Activated T-helper 1 cell treated with Interleukin-2 at 50 U/mL for 16 hours (primary cell): ENCODE data around the gene HOXA6.

Experiments used
- DNase-seq: peaks from one replicate; pipeline ENCODE4 v3.0.0-alpha.2; 2020; ENCODE audit warnings: low read depth

Gene HOXA6

GRCh38 chr7:27149842-27150567 is 2.4 kb upstream of the HOXA6 start:
- no peak for DNase-seq

DNA sequence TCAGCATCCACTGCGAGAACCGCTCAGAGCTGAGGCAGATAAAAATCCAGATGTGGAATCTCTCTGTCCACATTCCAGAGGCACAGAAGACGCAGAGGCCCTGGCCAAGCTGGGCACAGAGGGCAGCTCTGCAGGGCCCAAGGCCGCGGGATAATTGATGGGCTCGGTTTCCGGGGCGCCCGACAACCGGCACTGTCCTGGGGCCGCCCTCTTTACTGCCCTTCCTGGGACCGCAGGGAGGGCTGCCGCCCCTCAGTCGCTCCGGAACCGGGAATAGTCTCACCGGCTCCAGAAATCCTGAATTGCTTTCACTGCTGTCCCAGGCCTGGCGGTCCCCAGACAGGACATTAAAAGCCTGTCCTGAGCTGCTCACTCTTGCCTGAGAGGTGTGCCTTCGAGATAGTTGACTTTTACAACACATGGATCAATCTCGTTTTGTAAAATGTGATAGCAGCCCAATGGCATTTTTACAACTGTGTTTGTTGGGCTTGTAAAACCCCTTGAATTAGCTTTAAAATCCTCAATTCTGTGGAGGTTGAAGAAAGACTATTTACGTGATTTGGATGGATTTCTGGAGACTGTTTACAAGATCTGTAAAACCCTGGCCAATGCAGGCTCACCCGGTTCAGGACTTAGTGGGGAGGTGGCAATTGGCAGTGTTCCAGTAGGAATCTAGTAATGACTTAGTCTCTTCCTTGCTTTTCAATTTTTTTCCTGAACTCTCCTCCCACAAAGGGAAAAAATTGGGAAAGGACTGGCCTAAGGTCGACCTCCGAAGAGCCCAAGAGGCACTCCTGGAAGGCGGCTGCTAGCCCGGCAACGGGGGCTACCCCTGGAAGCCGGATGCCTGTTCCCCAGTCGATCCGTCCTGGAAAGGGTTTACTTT is 1.4 kb upstream of the HOXA6 start:
- DNase-seq, result no peak

- no peak for DNase-seq
These were observed 619 bp upstream of the HOXA6 start for GRCh38 chr7:27148031-27148755.

DNA sequence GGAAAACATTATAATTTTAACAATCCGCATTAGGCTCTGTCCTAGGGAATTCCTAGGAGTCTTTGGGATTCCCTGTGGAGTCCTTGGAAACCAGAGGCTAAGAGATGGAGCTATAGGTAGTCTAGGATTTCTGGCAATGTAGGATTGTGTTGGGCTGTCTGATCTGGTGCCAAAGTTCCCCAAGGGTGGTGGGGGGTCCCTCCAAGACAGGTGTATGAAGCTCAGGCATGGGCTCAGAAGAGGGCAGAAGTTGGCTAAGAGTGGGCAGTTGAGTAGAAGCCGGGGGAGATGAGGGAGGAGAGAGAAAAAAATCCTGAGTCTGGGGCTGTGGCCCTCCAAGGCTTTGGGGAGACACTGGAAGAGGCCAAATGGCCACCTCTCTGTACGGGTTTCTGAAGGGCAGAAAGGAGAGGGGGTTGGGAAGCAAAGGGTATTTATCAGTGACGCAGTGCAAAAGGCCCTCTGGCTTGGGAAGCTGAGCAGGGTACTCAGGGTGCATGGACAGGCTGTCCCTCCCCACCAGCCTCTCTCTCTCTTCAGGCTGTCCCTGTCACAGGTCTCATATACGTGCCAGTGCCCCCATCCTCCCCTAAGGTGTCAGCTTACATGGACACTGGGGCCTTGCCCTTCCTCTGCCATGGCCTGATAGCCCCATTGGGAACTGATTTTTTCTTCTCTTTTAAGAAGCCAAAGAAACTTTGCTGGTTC is 929 bp downstream of the HOXA6 start:
- DNase-seq, result no peak

DNA sequence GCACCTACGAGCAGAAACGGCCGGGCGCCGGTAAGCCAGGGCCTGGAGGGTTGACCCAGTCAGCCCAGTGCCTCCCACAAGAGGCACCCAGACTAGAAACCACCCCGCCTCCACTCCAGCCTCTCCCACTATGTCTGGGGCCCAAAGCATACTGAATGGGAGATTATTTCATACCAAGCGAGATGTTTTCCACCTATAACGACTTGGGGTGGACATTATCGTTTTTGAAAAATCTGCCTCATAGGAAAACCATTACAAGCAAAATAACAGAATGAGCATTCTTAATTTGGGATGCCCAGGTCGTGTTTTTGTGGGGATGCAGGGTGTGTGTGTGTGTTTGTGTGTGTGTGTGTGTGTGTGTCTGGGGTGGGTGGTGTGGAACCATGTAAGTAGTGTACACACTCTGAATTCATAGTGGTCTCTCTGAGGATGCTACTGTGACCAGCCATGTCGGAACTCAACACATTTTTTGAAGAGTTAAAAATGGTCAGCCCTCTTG is 1.6 kb downstream of the HOXA6 start:
- no peak for DNase-seq

DNA sequence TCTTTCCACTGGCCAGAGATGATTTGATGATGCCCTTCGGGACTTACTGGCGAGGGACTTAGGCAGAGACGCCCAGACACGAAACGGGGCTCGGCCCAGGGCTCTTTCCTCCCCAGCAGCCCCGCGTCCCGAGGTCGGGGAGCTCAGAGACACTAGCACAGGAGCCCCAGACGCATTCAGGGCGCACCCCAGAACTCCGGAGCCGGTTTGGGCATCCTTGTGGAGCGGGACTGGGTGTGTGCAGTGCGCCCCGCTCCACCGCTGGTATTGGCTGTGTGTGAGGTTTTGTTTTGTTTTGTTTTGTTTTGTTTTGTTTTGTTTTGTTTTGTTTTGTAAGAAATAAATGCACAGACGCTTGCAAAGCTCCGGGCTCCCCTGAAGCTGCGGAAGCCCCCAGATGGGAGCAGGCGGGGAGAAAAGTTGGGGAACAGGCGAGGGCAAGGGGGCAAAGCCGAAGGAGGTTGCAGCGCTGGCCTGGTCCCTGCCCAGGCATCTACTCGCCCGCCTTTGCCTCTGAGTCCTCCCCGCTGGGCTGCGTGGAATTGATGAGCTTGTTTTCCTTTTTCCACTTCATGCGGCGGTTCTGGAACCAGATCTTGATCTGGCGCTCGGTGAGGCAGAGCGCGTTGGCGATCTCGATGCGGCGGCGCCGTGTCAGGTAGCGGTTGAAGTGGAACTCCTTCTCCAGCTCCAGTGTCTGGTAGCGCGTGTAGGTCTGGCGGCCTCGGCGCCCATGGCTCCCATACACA is 2.2 kb downstream of the HOXA6 start:
- DNase-seq, result no peak

GRCh38 chr7:27144781-27145164 is 2.8 kb downstream of the HOXA6 start:
- DNase-seq, result no peak

DNA sequence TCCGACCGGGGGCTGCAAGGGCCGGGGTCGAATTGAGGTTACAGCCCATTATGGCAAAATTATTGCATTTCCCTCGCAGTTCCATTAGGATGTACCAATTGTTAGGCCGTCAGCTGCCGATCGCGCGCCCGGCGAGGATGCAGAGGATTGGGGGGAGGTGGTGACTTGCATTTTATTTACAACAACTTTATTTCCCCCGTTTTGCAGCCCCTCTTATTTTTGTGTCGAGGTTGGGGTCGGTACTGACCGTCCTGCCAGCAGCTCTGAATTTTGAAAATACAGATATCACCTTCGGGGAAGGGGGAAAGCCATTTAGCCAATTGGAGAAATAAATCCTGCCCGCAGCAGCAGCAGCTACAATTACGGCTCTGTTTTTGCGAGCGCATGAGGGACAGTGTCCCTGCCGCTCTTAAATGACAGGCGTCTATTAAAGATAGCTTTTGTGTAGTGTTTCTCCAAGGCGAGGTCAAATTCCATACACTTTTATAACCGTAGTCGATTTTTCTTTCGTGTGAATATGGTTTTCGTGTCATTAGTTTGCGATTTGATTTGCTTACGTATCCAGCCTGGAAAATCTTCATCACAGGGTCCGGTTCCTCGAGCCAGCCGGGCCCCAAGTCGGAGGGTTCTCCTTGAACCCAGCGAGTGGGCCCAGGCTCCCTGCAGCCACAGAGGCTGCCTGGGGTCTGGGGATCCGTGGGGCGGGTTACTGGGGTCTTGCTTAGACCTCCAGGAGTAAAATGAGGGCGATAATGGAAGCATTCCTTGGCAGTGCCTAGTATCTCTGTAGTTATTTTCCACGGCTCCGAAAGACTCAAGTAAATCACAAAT is 3.4 kb downstream of the HOXA6 start:
- DNase-seq, result no peak

- DNase-seq, result no peak
These were observed 4.3 kb downstream of the HOXA6 start, which contains the start of gene HOXA5 for GRCh38 chr7:27143023-27143949. TSS of gene HOXA5 (minus strand) at chr7:27143681. CDS start at chr7:27143607, 74 bp downstream.

GRCh38 chr7:27142580-27143022 is 5.0 kb downstream of the HOXA6 start:
- no peak for DNase-seq

GRCh38 chr7:27141923-27142579 is 5.5 kb downstream of the HOXA6 start:
- DNase-seq, result no peak

DNA sequence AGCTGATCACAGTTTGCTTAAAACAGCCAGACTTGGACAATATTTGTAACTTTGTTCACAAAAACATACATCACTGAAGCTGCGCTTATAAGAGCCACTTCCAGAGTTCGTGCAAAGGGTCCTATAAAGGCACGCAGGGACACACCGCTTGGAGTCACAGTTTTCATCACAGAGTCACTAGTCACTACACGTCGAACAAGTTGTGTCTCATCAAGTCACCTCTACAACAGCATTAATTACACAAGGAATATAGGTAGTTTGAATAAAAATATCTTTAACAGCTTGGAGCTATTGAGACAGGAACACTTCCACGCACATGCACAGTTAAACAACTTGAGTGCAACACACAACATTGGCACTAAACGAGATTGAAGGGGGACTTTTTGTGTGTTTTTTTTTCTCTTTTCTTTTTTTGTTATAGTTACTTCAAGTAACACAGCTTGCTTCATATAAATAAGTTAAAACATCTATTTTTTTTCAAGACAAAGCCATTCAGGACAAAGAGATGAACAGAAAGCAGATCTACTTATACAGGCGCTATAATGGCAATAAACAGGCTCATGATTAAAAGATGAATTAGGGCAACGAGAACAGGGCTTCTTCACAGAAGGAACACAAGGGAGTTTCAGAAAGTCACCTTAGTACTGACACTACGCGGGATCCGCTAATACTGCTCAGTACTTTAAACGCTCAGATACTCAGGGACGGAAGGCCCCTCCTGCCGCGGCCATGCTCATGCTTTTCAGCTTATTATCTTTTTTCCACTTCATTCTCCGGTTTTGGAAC is 6.2 kb downstream of the HOXA6 start:
- DNase-seq, result no peak

GRCh38 chr7:27140126-27140857 is 7.3 kb downstream of the HOXA6 start:
- no peak for DNase-seq

GRCh38 chr7:27139334-27140125 is 8.0 kb downstream of the HOXA6 start:
- DNase-seq, result no peak

DNA sequence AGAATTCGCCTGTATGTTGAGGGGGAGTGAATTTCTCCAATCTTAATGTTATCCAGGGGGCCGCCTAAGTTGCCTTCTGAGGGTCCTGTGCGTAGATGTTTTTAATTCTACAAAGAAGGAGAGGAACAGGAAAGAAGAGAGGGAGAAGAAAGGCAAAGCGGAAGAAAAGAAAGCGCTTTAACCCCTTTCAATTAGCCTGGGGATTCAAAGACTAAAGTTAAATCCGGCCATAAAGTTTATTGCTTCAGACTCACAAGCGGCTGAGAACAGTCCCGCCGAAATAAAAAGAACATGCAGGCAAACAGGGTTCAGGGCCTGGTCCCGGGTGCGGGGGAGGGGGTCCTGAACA is 8.6 kb downstream of the HOXA6 start:
- DNase-seq, result no peak

DNA sequence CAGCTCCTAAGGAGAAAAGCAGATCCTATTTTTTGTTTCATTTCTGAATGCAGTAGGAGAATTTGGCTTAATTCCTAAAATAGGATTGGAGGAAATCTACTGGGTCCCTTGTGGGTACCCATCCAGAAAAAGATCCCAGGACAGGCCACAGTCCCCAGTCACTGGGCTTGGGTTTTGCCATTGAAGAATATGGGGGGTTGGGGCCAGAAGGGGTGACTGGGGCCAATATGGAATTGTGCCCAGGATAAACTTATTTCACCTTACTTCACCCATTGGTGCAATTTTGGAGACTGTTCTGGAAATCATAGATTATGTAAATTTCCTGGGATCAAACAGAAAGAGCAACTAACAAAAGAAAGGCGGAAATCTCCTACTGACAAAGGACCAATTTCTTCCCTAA is 9.1 kb downstream of the HOXA6 start:
- DNase-seq, result no peak
